ENCODE data around the gene ASCC3.

Gene ASCC3

DNA sequence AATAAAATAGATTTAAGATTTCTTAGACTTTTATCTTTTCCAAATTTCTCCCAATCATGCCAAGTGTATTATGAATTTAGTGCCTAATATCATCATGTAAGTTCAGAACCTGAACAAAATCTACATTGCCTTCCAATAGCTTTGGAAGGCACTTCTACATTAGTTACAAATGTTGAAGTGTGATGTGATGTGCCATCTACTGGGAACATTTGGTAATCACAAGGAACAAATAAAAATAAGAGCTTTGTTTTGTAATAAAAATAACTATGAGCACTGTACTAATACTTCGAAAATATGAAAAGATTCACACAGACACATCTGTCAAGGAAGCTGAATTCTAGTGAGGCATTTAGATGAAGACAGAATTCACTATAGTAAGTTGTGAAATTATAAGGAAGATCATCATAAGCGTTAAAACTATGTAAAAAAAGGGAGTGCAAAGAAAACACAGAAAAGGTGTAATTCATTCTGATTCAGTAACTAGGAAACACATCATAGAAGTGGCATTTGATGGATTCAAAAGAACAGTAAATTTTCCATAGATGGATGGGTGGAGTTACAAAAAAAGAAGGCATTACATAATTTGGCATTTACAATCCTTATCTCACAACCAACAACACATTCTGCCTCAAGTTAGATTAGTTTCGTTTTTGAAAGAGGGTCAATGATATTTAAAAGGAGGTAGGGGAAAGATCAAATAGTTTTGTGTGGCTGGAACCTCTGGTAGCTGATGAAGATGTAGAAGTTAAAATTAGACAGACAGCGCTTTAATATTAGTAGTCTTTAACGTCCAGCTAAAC, 161.0 kb downstream of the ASCC3 start:
- Histone ChIP-seq H2AFZ (ENCODE audit: low read depth, low read length) (no peak overlapping the region), H2AK5ac (ENCODE audit: low read length, severe bottlenecking) (no peak overlapping the region), H2BK12ac (ENCODE audit: low read length in 2 of 2) (no peak overlapping the region), H3K4me1 (ENCODE audit: control insufficient read depth, insufficient read depth, low read depth, low read length) (no peaks in the 10 kb centered on the region), H2BK120ac (ENCODE audit: low read depth, low read length) (no peak overlapping the region), H3K18ac (ENCODE audit: low read depth in 1 of 2, low read length in 2 of 2) (no peak overlapping the region), H3K4me3 (ENCODE audit: insufficient read depth in 1 of 2, low read depth in 1 of 2, low read length in 2 of 2) (peak overlapping the region in 1 of 2 experiments; percentile 48), H3K36me3 (ENCODE audit: control insufficient read depth in 1 of 2, insufficient read depth in 2 of 2, low read depth in 1 of 2, low read length in 2 of 2) (peaks cover 0 to 35% of the 10 kb centered on the region in 2 experiments), H3K14ac (ENCODE audit: low read length in 2 of 2) (no peak overlapping the region), H3K27me3 (ENCODE audit: control insufficient read depth in 1 of 2, insufficient read depth in 1 of 2, low read length in 2 of 2) (no peaks in the 10 kb centered on the region), H4K91ac (ENCODE audit: low read length) (no peak overlapping the region), H2BK15ac (ENCODE audit: low read depth, poor library complexity, severe bottlenecking) (no peak overlapping the region), H3K9ac (ENCODE audit: low read length) (peak overlapping the region; percentile 71), H3K4me2 (ENCODE audit: low read length, poor library complexity, severe bottlenecking) (no peak overlapping the region), H3K27ac (ENCODE audit: low read length, poor library complexity, severe bottlenecking) (no peak overlapping the region), H3K23ac (ENCODE audit: low read length in 2 of 2) (no peak overlapping the region), H4K8ac (ENCODE audit: low read length) (no peak overlapping the region), H2BK5ac (ENCODE audit: low read depth, low read length, poor library complexity, severe bottlenecking) (no peak overlapping the region), H3K4ac (ENCODE audit: low read depth in 1 of 2, low read length in 2 of 2) (no peak overlapping the region), H3K9me3 (ENCODE audit: control insufficient read depth, low read length) (no peaks in the 10 kb centered on the region), H3K79me1 (replicated peaks; ENCODE audit: low read length, poor library complexity, severe bottlenecking) (peaks cover 5% of the 10 kb centered on the region)
- DNase-seq: peak; percentile 55
- WGBS: 88% methylated on average over 3 of the region's 5 CpGs

- Histone ChIP-seq H2BK120ac (ENCODE audit: low read depth, low read length) (no peak overlapping the region), H2BK15ac (ENCODE audit: low read depth, poor library complexity, severe bottlenecking) (no peak overlapping the region), H2BK5ac (ENCODE audit: low read depth, low read length, poor library complexity, severe bottlenecking) (no peak overlapping the region), H3K14ac (ENCODE audit: low read length in 2 of 2) (no peak overlapping the region), H3K36me3 (ENCODE audit: control insufficient read depth in 1 of 2, insufficient read depth in 2 of 2, low read depth in 1 of 2, low read length in 2 of 2) (peaks cover 0 to 37% of the 10 kb centered on the region in 2 experiments), H2BK12ac (ENCODE audit: low read length in 2 of 2) (no peak overlapping the region), H4K8ac (ENCODE audit: low read length) (no peak overlapping the region), H3K9ac (ENCODE audit: low read length) (no peak overlapping the region), H3K4me1 (ENCODE audit: control insufficient read depth, insufficient read depth, low read depth, low read length) (no peaks in the 10 kb centered on the region), H3K79me1 (replicated peaks; ENCODE audit: low read length, poor library complexity, severe bottlenecking) (peaks cover 2% of the 10 kb centered on the region), H4K91ac (ENCODE audit: low read length) (no peak overlapping the region), H3K27me3 (ENCODE audit: control insufficient read depth in 1 of 2, insufficient read depth in 1 of 2, low read length in 2 of 2) (no peaks in the 10 kb centered on the region), H3K18ac (ENCODE audit: low read depth in 1 of 2, low read length in 2 of 2) (no peak overlapping the region), H3K4me3 (ENCODE audit: insufficient read depth in 1 of 2, low read depth in 1 of 2, low read length in 2 of 2) (no peak overlapping the region), H3K4ac (ENCODE audit: low read depth in 1 of 2, low read length in 2 of 2) (no peak overlapping the region), H2AK5ac (ENCODE audit: low read length, severe bottlenecking) (no peak overlapping the region), H3K27ac (ENCODE audit: low read length, poor library complexity, severe bottlenecking) (no peak overlapping the region), H2AFZ (ENCODE audit: low read depth, low read length) (no peak overlapping the region), H3K4me2 (ENCODE audit: low read length, poor library complexity, severe bottlenecking) (no peak overlapping the region), H3K23ac (ENCODE audit: low read length in 2 of 2) (no peak overlapping the region), H3K9me3 (ENCODE audit: control insufficient read depth, low read length) (no peaks in the 10 kb centered on the region)
- 100% methylated on average over 5 of the region's 6 CpGs for WGBS
- no peak for DNase-seq
Observed at GRCh38 chr6:100712997-100713396, 168.1 kb downstream of the ASCC3 start.

- 100% methylated on average over 2 of the region's 2 CpGs for WGBS
- Histone ChIP-seq H3K4ac (ENCODE audit: low read depth in 1 of 2, low read length in 2 of 2) (no peak overlapping the region), H2BK15ac (ENCODE audit: low read depth, poor library complexity, severe bottlenecking) (no peak overlapping the region), H3K14ac (ENCODE audit: low read length in 2 of 2) (no peak overlapping the region), H3K36me3 (ENCODE audit: control insufficient read depth in 1 of 2, insufficient read depth in 2 of 2, low read depth in 1 of 2, low read length in 2 of 2) (peaks cover 0 to 15% of the 10 kb centered on the region in 2 experiments), H2AK5ac (ENCODE audit: low read length, severe bottlenecking) (no peak overlapping the region), H3K23ac (ENCODE audit: low read length in 2 of 2) (no peak overlapping the region), H3K79me1 (replicated peaks; ENCODE audit: low read length, poor library complexity, severe bottlenecking) (peaks cover 6% of the 10 kb centered on the region), H4K91ac (ENCODE audit: low read length) (no peak overlapping the region), H2BK12ac (ENCODE audit: low read length in 2 of 2) (no peak overlapping the region), H3K4me1 (ENCODE audit: control insufficient read depth, insufficient read depth, low read depth, low read length) (no peaks in the 10 kb centered on the region), H2AFZ (ENCODE audit: low read depth, low read length) (no peak overlapping the region), H3K18ac (ENCODE audit: low read depth in 1 of 2, low read length in 2 of 2) (no peak overlapping the region), H3K9me3 (ENCODE audit: control insufficient read depth, low read length) (no peaks in the 10 kb centered on the region), H3K4me2 (ENCODE audit: low read length, poor library complexity, severe bottlenecking) (no peak overlapping the region), H3K27me3 (ENCODE audit: control insufficient read depth in 1 of 2, insufficient read depth in 1 of 2, low read length in 2 of 2) (no peaks in the 10 kb centered on the region), H3K9ac (ENCODE audit: low read length) (no peak overlapping the region), H2BK120ac (ENCODE audit: low read depth, low read length) (no peak overlapping the region), H4K8ac (ENCODE audit: low read length) (no peak overlapping the region), H3K27ac (ENCODE audit: low read length, poor library complexity, severe bottlenecking) (no peak overlapping the region), H2BK5ac (ENCODE audit: low read depth, low read length, poor library complexity, severe bottlenecking) (no peak overlapping the region), H3K4me3 (ENCODE audit: insufficient read depth in 1 of 2, low read depth in 1 of 2, low read length in 2 of 2) (no peak overlapping the region)
- DNase-seq: no peak
Observed at GRCh38 chr6:100706491-100706890, 174.6 kb downstream of the ASCC3 start.

DNA sequence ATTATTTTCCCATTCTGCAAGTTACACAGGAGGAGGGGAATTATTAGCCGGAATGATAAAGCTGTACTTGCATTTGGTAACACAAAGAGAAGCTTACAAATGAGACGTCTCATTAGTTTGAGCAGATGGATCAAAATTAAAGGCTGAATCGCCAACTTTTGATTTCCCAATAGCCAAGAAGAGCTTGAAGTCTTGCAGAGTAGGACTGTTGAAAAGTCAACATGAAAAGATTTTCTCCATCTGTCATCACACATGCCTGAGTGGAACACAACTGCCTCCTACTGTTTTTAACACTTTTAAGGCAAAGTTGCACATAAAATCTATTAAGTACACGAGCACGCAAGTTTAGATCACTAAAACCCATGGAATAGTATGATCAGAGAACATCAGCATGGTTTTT, 176.2 kb downstream of the ASCC3 start:
- no peak overlapping the region for H3K4me2 ChIP-seq (ENCODE audit: low read length, poor library complexity, severe bottlenecking)
- H3K4me3 ChIP-seq (ENCODE audit: insufficient read depth in 1 of 2, low read depth in 1 of 2, low read length in 2 of 2): no peak overlapping the region
- no peak overlapping the region for H3K18ac ChIP-seq (ENCODE audit: low read depth in 1 of 2, low read length in 2 of 2)
- DNase-seq: no peak
- no peak overlapping the region for H4K91ac ChIP-seq (ENCODE audit: low read length)
- peaks cover 13% of the 10 kb centered on the region for H3K79me1 ChIP-seq (replicated peaks; ENCODE audit: low read length, poor library complexity, severe bottlenecking)
- H2BK5ac ChIP-seq (ENCODE audit: low read depth, low read length, poor library complexity, severe bottlenecking): no peak overlapping the region
- peaks cover 6 to 14% of the 10 kb centered on the region in 2 experiments for H3K36me3 ChIP-seq (ENCODE audit: control insufficient read depth in 1 of 2, insufficient read depth in 2 of 2, low read depth in 1 of 2, low read length in 2 of 2)
- 100% methylated on average over 3 of the region's 5 CpGs for WGBS
- H3K9ac ChIP-seq (ENCODE audit: low read length): no peak overlapping the region
- no peaks in the 10 kb centered on the region for H3K4me1 ChIP-seq (ENCODE audit: control insufficient read depth, insufficient read depth, low read depth, low read length)
- no peaks in the 10 kb centered on the region for H3K27me3 ChIP-seq (ENCODE audit: control insufficient read depth in 1 of 2, insufficient read depth in 1 of 2, low read length in 2 of 2)
- H4K8ac ChIP-seq (ENCODE audit: low read length): no peak overlapping the region
- no peak overlapping the region for H3K14ac ChIP-seq (ENCODE audit: low read length in 2 of 2)
- no peak overlapping the region for H3K23ac ChIP-seq (ENCODE audit: low read length in 2 of 2)
- no peak overlapping the region for H2AFZ ChIP-seq (ENCODE audit: low read depth, low read length)
- peaks cover 2% of the 10 kb centered on the region for H3K9me3 ChIP-seq (ENCODE audit: control insufficient read depth, low read length)
- no peak overlapping the region for H2AK5ac ChIP-seq (ENCODE audit: low read length, severe bottlenecking)
- H2BK120ac ChIP-seq (ENCODE audit: low read depth, low read length): no peak overlapping the region
- H3K4ac ChIP-seq (ENCODE audit: low read depth in 1 of 2, low read length in 2 of 2): no peak overlapping the region
- H2BK15ac ChIP-seq (ENCODE audit: low read depth, poor library complexity, severe bottlenecking): no peak overlapping the region
- no peak overlapping the region for H3K27ac ChIP-seq (ENCODE audit: low read length, poor library complexity, severe bottlenecking)
- no peak overlapping the region for H2BK12ac ChIP-seq (ENCODE audit: low read length in 2 of 2)

All from mesenchymal stem cell (in vitro differentiated cells and primary cell).